Heart left ventricle (tissue), 16 donors: ENCODE results near the gene SKA2. TPM values are rescaled to one million over a fixed set of nuclear protein-coding genes. Genes with fewer than 3 reads are reported as not detected.

Experiments used
- ATAC-seq, 4 donors: fragments of 200-7000 bp; cut with Tn5 transposase; one replicate each; pipeline ENCODE4 v1.9.1; 2020 to 2022; ENCODE audit warnings: moderate library complexity in 4 of 4, mild to moderate bottlenecking in 3 of 4, moderate number of reproducible peaks in 1 of 4
- DNase-seq, 5 donors: peaks; one replicate each; pipeline ENCODE4 v3.0.0-alpha.2; 2020
- H3K27ac ChIP-seq, 12 donors: fragments of 200-600 bp; sonication (generic) in 4 of 12; one replicate each; pipeline versions ENCODE4 v1.5.0 to v1.8.0; 2016 to 2022; ENCODE audit warnings: mild to moderate bottlenecking in 2 of 12
- H3K27me3 ChIP-seq, 9 donors: fragments of 200-600 bp; sonication (generic) in 2 of 9; one replicate each; pipeline versions ENCODE4 v1.5.1 to v1.8.0; 2016 to 2022; ENCODE audit warnings: mild to moderate bottlenecking in 3 of 9
- H3K36me3 ChIP-seq, 9 donors: fragments of 200-600 bp; sonication (generic) in 2 of 9; one replicate each; pipeline versions ENCODE4 v1.5.0 to v1.8.0; 2018 to 2022; ENCODE audit warnings: mild to moderate bottlenecking in 2 of 9
- H3K4me1 ChIP-seq, 12 donors: fragments of 200-600 bp; sonication (generic) in 4 of 12; one replicate each; pipeline versions ENCODE4 v1.5.0 to v1.8.0; 2016 to 2022; ENCODE audit warnings: mild to moderate bottlenecking in 3 of 12
- H3K4me3 ChIP-seq, 12 donors: fragments of 200-600 bp; sonication (generic) in 4 of 12; one replicate each; pipeline versions ENCODE4 v1.5.0 to v1.8.0; 2017 to 2022; ENCODE audit warnings: mild to moderate bottlenecking in 9 of 12, moderate library complexity in 4 of 12
- H3K9me3 ChIP-seq, 12 donors: fragments of 200-600 bp; sonication (generic) in 4 of 12; one replicate each; pipeline versions ENCODE4 v1.5.0 to v1.8.0; 2016 to 2022; ENCODE audit warnings: mild to moderate bottlenecking in 1 of 12
- POLR2A ChIP-seq, 2 donors: fragments of 450-650 bp; IDR thresholded peaks; one replicate each; pipeline ENCODE4 v1.6.1; 2017; ENCODE audit warnings: antibody characterized with exemption in 2 of 2, mild to moderate bottlenecking in 2 of 2, moderate library complexity in 2 of 2
- WGBS, 4 donors: extraction: QIAGEN DNeasy Blood & Tissue Kit in 2 of 4; methylation state at CpG; one replicate each; pipeline versions ENCODE4 v1.1.5 to v1.1.7; 2013 to 2018; 5-methylcytosine and 5-hydroxymethylcytosine counted together
- intact Hi-C, 10 donors: fragments of 100-400 bp; cut with DNase I; formaldehyde crosslinking; loops; one replicate each; pipeline versions ENCODE4 v1.11.1 to v1.14.2; 2022
- microRNA counts, 2 donors: library from miRNA; unstranded; fragments of <30 nt; microRNA quantifications; one replicate each; lab custom pipeline; 2016
- microRNA-seq, 4 donors: library from miRNA; unstranded; fragments of <30 nt; microRNA quantifications; one replicate each; pipeline versions ENCODE4 to v1.2.0, GENCODE V29; 2017 to 2020
- polyA plus RNA-seq, 2 donors: library from polyadenylated mRNA; stranded (reverse); fragments of 200-250 nt; gene quantifications; one replicate each; pipeline ENCODE4 v1.2.3, GENCODE V29; 2013
- total RNA-seq, 9 donors: library from RNA; depleted of rRNA in 2 of 9; stranded (reverse); fragments of >200 nt in 2 of 9; fragmentation: NEBNext Ultra II Directional in 3 of 9; extraction: Animal tissue kit (Norgen Biotek cat#: 25700) in 3 of 9; gene quantifications; one replicate each; pipeline versions ENCODE4 v1.1.0 to v1.2.4, GENCODE V29; 2016 to 2023
- TF ChIP-seq, protein P1 (sequence below), 12 donors: fragments of 200-600 bp; sonication (generic) in 4 of 12; IDR thresholded peaks; one replicate each; pipeline versions ENCODE4 v1.5.0 to v1.8.0; 2018 to 2022; ENCODE audit warnings: antibody characterized with exemption in 12 of 12, mild to moderate bottlenecking in 5 of 12
- donor health status: ischemic (EF 13 %, LVEDD 7.1; RV severe dilation, severe dysfunction).
- donor health status: healthy with polysubstance abuse.
- donor health status: DM: no; HTN: yes; CAD: no.
- donor health status: DM: no; HTN: no; CAD: no.
- donor health status: ischemic (EF 25% LVEDD 6.9; RV normal size, moderate dysfunction).
- donor health status: ischemic (EF 25% LVEDD 5.7; RV mildly dilated, moderate dysfunction).
- donor health status: healthy.
- donor health status: DM: yes; HTN: yes; CAD: no.
- donor health status: ischemic (EF 35%, LVEDD 5.7; RV mildly dilated, moderate dysfunction).
- donor health status: nonischemic (EF 11% LVEDD 7.7; RV severe dilation, severe dysfunction).
- donor health status: DM: yes; HTN: yes; CAD: no.
- donor health status: PGD.
- donor health status: ischemic (EF 29% LVEDD 5.4; RV normal size, mild dysfunction).
- donor health status: nonischemic (EF 23%, LVEDD 6.1; RV moderate dilation, normal function).

SKA2 gene
- total and polyA plus RNA-seq, 11 donors = 23.7 to 52.3 (median 39.1) TPM

DNA sequence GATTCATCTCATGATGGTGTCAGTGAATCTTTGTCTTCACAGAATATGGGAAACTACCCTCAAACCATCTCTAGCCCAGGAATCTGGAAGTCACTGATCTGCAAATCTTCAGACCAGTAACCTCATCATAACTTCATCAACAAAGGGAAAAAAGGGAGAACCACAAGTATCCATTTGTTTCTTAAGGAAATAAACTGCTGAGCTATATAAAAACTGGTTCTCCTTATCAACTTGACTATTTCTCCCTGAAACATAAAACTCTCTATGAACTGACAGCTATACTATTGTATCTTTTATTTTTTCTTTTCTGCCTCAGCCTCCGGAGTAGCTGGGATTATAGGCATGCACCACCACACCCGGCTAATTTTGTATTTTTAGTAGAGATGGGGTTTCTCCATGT lies 87.6 kb downstream of the SKA2 start:
- TF ChIP-seq, protein P1, sequence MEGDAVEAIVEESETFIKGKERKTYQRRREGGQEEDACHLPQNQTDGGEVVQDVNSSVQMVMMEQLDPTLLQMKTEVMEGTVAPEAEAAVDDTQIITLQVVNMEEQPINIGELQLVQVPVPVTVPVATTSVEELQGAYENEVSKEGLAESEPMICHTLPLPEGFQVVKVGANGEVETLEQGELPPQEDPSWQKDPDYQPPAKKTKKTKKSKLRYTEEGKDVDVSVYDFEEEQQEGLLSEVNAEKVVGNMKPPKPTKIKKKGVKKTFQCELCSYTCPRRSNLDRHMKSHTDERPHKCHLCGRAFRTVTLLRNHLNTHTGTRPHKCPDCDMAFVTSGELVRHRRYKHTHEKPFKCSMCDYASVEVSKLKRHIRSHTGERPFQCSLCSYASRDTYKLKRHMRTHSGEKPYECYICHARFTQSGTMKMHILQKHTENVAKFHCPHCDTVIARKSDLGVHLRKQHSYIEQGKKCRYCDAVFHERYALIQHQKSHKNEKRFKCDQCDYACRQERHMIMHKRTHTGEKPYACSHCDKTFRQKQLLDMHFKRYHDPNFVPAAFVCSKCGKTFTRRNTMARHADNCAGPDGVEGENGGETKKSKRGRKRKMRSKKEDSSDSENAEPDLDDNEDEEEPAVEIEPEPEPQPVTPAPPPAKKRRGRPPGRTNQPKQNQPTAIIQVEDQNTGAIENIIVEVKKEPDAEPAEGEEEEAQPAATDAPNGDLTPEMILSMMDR (IDR thresholded peaks at IDR 0.05) = no peak
- 90 to 93% (median 91%) methylated on average over 2 of the region's 2 CpGs for WGBS, 4 donors

GRCh38 chr17:59062509-59062908 lies 92.5 kb downstream of the SKA2 start:
- 92 to 99% (median 97%) methylated on average over 2 of the region's 2 CpGs for WGBS, 4 donors
- no peak for DNase-seq
- no peaks in the 10 kb centered on the region for H3K9me3 ChIP-seq
- H3K27me3 ChIP-seq = no peaks in the 10 kb centered on the region
- no peak for TF ChIP-seq POLR2A (IDR thresholded peaks at IDR 0.05)
- TF ChIP-seq, protein P1 (IDR thresholded peaks at IDR 0.05) = no peak
- ATAC-seq = no peak
- intact Hi-C loops = no loop called here
- no peak overlapping the region for H3K27ac ChIP-seq
- no peaks in the 10 kb centered on the region for H3K4me1 ChIP-seq
- peaks cover 0 to 97% (median 58%) of the 10 kb centered on the region in 9 donors for H3K36me3 ChIP-seq
- H3K4me3 ChIP-seq = no peak overlapping the region

More for the DNA sequence above, 87.6 kb downstream of the SKA2 start:
- no peak for DNase-seq
- H3K36me3 ChIP-seq = peaks cover 0 to 92% (median 56%) of the 10 kb centered on the region in 9 donors
- no peaks in the 10 kb centered on the region for H3K27me3 ChIP-seq
- no peak overlapping the region for H3K27ac ChIP-seq
- no peaks in the 10 kb centered on the region for H3K4me1 ChIP-seq
- no peak overlapping the region for H3K4me3 ChIP-seq
- no peaks in the 10 kb centered on the region for H3K9me3 ChIP-seq
- no peak for ATAC-seq
- intact Hi-C loops = no loop called here

MicroRNAs encoded within 50 kb of the gene (microRNA counts, 767-probe panel; counts per million panel counts)
- microRNA hsa-miR-301a-3p (lab: Ali Mortazavi, UCI) = 2,804 to 3,284 counts per million in 2 donors
- microRNA hsa-miR-454-3p (lab: Ali Mortazavi, UCI) = 2,874 to 3,275 counts per million in 2 donors

Small RNAs within 50 kb of the gene (microRNA-seq; reads per million reads assigned to microRNA genes)
- gene MIR301A (52.5 to 197 (median 67.3) reads per million in 4 donors), gene MIR454 (807 to 1,868 (median 1,268) reads per million in 4 donors)

Other genes starting within 250 kb of the SKA2 start
- gene TRIM37, start 48.3 kb downstream of the SKA2 start, total RNA-seq = 10 to 100 TPM; 17.2 to 26.2 (median 19.2) TPM
- 10 to 100 TPM in 1 of 2 donors, 1 to 10 TPM in 1; 5.8 to 19.1 TPM for gene TRIM37, start 48.3 kb downstream of the SKA2 start, polyA plus RNA-seq
- gene PRR11, start 560 bp upstream of the SKA2 start, total RNA-seq = 10 to 100 TPM in 1 of 9 donors, 1 to 10 TPM in 5, under 1 TPM in 3; 0.51 to 11.4 (median 1.1) TPM
- under 1 TPM; 0.15 to 0.61 TPM for gene PRR11, start 560 bp upstream of the SKA2 start, polyA plus RNA-seq
- 10 to 100 TPM in 3 of 9 donors, 1 to 10 TPM in 6; 6.5 to 13.7 (median 8.7) TPM for gene SMG8, start 54.8 kb upstream of the SKA2 start, total RNA-seq
- gene SMG8, start 54.8 kb upstream of the SKA2 start, polyA plus RNA-seq = 1 to 10 TPM; 1.4 to 5.9 TPM
- 1 to 10 TPM in 8 of 9 donors, under 1 TPM in 1; 0.75 to 4.0 (median 3.0) TPM for gene GDPD1, start 65.3 kb upstream of the SKA2 start, total RNA-seq
- gene GDPD1, start 65.3 kb upstream of the SKA2 start, polyA plus RNA-seq = 1 to 10 TPM; 1.5 to 2.5 TPM
- 10 to 100 TPM; 14.9 to 65.5 (median 40.8) TPM for gene YPEL2, start 176.5 kb upstream of the SKA2 start, total RNA-seq
- 10 to 100 TPM; 11.6 to 15.4 TPM for gene YPEL2, start 176.5 kb upstream of the SKA2 start, polyA plus RNA-seq